Caco-2 (cell line): ENCODE data around the gene CLIC3. TPM values are rescaled to one million over a fixed set of nuclear protein-coding genes. Genes with fewer than 3 reads are reported as not detected.

Source experiments
- BruUV-seq: library from RNA; stranded (reverse); fragments of 400-500 nt; replicated peaks from 2 replicates; lab custom pipeline; 2021; lab: Mats Ljungman, UMichigan
- CTCF ChIA-PET: fragments of 300-600 bp; sonication (Branson Sonifier 250); formaldehyde crosslinking; loops from one replicate; lab custom pipeline; 2022; ENCODE audit warnings: antibody characterized with exemption; lab: Charles Lee
- POLR2A ChIA-PET: fragments of 300-600 bp; sonication (Branson Sonifier 250); formaldehyde crosslinking; loops from one replicate; lab custom pipeline; 2022; ENCODE audit warnings: antibody characterized with exemption; lab: Charles Lee
- DNase-seq, 2 experiments: peaks; one replicate each; pipeline versions ENCODE4 v3.0.0 to v3.0.0-alpha.2; 2020 to 2022
- H3K27me3 ChIP-seq: replicated peaks from 2 replicates; pipeline ENCODE4 v1.6.0; 2011; ENCODE audit warnings: low read length; ENCODE audit not compliant: control insufficient read depth, insufficient read depth
- H3K36me3 ChIP-seq: 2 replicates; pipeline ENCODE4 v1.5.1; 2011; ENCODE audit warnings: low read length; ENCODE audit not compliant: control insufficient read depth, insufficient read depth
- H3K4me1 ChIP-seq: fragments of 250-450 bp; sonication (Bioruptor Pico); 2 replicates; pipeline ENCODE4 v1.5.1; 2020; ENCODE audit warnings: mild to moderate bottlenecking
- H3K4me3 ChIP-seq: 2 replicates; pipeline ENCODE4 v1.5.1; 2011; ENCODE audit warnings: low read depth, mild to moderate bottlenecking, control low read depth, low read length
- H3K9me3 ChIP-seq: fragments of 250-450 bp; sonication (Bioruptor Pico); 2 replicates; pipeline ENCODE4 v1.5.1; 2020; ENCODE audit warnings: mild to moderate bottlenecking, moderate library complexity
- H3K27ac Mint-ChIP-seq: one replicate; pipeline ENCODE4 v1.8.0; 2022; ENCODE audit warnings: mixed read lengths; ENCODE audit not compliant: unreplicated experiment
- H3K27me3 Mint-ChIP-seq: one replicate; pipeline ENCODE4 v1.8.0; 2022; ENCODE audit warnings: mixed read lengths; ENCODE audit not compliant: insufficient read depth, unreplicated experiment
- H3K36me3 Mint-ChIP-seq: one replicate; pipeline ENCODE4 v1.8.0; 2022; ENCODE audit warnings: mild to moderate bottlenecking, mixed read lengths; ENCODE audit not compliant: insufficient read depth, unreplicated experiment
- H3K4me1 Mint-ChIP-seq: one replicate; pipeline ENCODE4 v1.8.0; 2022; ENCODE audit warnings: low read depth, mixed read lengths; ENCODE audit not compliant: unreplicated experiment
- H3K4me3 Mint-ChIP-seq: one replicate; pipeline ENCODE4 v1.8.0; 2022; ENCODE audit warnings: mild to moderate bottlenecking, moderate library complexity, mixed read lengths; ENCODE audit not compliant: unreplicated experiment
- H3K9me3 Mint-ChIP-seq: one replicate; pipeline ENCODE4 v1.8.0; 2022; ENCODE audit warnings: mixed read lengths; ENCODE audit not compliant: unreplicated experiment
- CTCF ChIP-seq, 2 experiments: fragments of 200-600 bp in 1 of 2; IDR thresholded peaks; 1 replicate in 1 of 2; 2 replicates in 1 of 2; pipeline versions ENCODE4 v1.5.1 to v1.8.0; 2011 to 2022; ENCODE audit warnings: antibody characterized with exemption in 1 of 2, control low read depth in 1 of 2, inconsistent platforms in 1 of 2, low read depth in 1 of 2, low read length in 1 of 2, mild to moderate bottlenecking in 1 of 2, moderate library complexity in 1 of 2; ENCODE audit not compliant: insufficient read depth in 1 of 2, severe bottlenecking in 1 of 2, unreplicated experiment in 1 of 2
- intact Hi-C: fragments of 100-400 bp; cut with micrococcal nuclease; formaldehyde crosslinking; loops from one replicate; pipeline ENCODE4 v1.10.0; 2022; ENCODE audit not compliant: unreplicated experiment
- total RNA-seq: library from RNA; stranded (reverse); gene quantifications from 2 replicates; pipeline ENCODE4 v1.2.3, GENCODE V29; 2022

Gene CLIC3
- total RNA-seq, 1 experiment from 2014 or later: 4.7 TPM

- ChIA-PET POLR2A (no interaction called here), CTCF (interaction anchor here (0.6 kb wide), 6 partner anchors 11 to 622 kb away, joined by 3 to 5 read pairs (median 4); no protein-coding TSS in a partner anchor)
- no peak for TF ChIP-seq CTCF (IDR thresholded peaks at IDR 0.05; ENCODE audit: insufficient read depth in 1 of 2, low read depth in 1 of 2, low read length in 1 of 2, severe bottlenecking in 1 of 2, unreplicated experiment in 1 of 2)
- peaks cover 6% of the 10 kb centered on the region for H3K36me3 Mint-ChIP-seq
- H3K9me3 Mint-ChIP-seq: peaks cover 12% of the 10 kb centered on the region
- DNase-seq: no peak
- H3K4me3 Mint-ChIP-seq: no peak overlapping the region
- BruUV-seq: no TSS peak
- H3K27ac Mint-ChIP-seq: peak overlapping the region; percentile 35
- Histone ChIP-seq H3K9me3 (no peaks in the 10 kb centered on the region), H3K36me3 (no peaks in the 10 kb centered on the region), H3K27me3 (no peaks in the 10 kb centered on the region), H3K4me1 (peaks cover 18% of the 10 kb centered on the region), H3K4me3 (no peak overlapping the region)
- intact Hi-C loops: no loop called here
- no peaks in the 10 kb centered on the region for H3K27me3 Mint-ChIP-seq
- H3K4me1 Mint-ChIP-seq: no peaks in the 10 kb centered on the region
These were observed 36.0 kb downstream of the CLIC3 start for GRCh38 chr9:136960212-136960937.

DNA sequence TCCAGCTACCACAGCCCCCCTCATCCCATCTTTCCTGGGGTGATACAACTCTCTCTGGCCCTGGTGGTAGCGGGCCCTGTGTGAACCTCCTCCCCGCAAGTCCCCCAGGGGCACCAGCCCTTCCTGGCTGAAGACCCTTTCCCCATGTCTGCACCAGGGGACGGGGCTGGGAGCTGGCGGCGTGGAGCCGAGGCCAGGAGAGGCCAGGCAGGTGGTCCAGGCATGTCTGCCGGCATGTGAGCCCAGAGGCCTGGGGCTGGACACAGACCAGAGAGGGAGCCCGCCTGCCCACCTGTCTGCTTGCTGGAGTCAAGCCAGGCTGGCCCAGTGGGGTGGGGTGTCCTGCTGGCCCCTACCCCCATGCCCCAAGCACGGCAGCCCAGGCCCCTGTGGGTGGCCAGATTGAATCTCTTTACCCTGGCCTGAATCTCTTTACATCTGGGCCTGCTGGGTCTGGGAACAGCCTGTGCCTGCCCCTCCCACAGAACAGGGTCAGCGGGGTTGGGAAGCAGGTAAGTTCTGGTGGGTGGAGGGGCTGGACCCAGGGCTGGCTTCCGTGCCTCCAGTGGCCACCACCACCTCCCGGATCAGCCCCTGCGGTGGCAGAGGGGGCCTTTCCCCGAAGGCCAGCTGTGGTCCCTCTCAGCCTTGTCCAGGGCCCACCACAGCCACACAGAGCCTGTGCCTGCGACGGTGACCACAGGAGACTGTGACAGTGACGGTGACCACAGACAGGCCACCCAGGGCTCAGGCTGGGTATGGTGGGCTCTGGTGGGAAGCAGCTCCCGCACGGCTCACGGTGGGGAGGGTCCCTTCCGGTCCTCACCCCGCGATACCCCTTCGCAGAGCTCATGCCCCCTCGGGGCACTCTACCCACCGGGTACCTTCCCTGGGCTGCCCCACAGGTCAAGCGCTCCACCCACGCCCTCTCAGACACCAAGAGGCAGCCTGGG is 37.2 kb downstream of the CLIC3 start:
- Histone ChIP-seq H3K36me3 (no peaks in the 10 kb centered on the region), H3K4me1 (peaks cover 11% of the 10 kb centered on the region), H3K27me3 (no peaks in the 10 kb centered on the region), H3K4me3 (no peak overlapping the region), H3K9me3 (no peaks in the 10 kb centered on the region)
- POLR2A ChIA-PET: no interaction called here
- peaks cover 6% of the 10 kb centered on the region for H3K36me3 Mint-ChIP-seq
- H3K4me1 Mint-ChIP-seq: no peaks in the 10 kb centered on the region
- H3K27ac Mint-ChIP-seq: peak overlapping the region; percentile 35
- no TSS peak for BruUV-seq
- H3K9me3 Mint-ChIP-seq: peaks cover 12% of the 10 kb centered on the region
- H3K4me3 Mint-ChIP-seq: no peak overlapping the region
- TF ChIP-seq CTCF (IDR thresholded peaks at IDR 0.05; ENCODE audit: insufficient read depth in 1 of 2, low read depth in 1 of 2, low read length in 1 of 2, severe bottlenecking in 1 of 2, unreplicated experiment in 1 of 2): no peak
- DNase-seq: no peak
- no peaks in the 10 kb centered on the region for H3K27me3 Mint-ChIP-seq
- CTCF ChIA-PET: interaction anchor here (0.6 kb wide), 3 partner anchors 11 to 623 kb away, joined by 3 to 5 read pairs (median 4); no protein-coding TSS in a partner anchor
- intact Hi-C loops: no loop called here

- Histone ChIP-seq H3K4me3 (no peak overlapping the region), H3K4me1 (peaks cover 8% of the 10 kb centered on the region), H3K27me3 (no peaks in the 10 kb centered on the region), H3K9me3 (no peaks in the 10 kb centered on the region), H3K36me3 (no peaks in the 10 kb centered on the region)
- no peaks in the 10 kb centered on the region for H3K27me3 Mint-ChIP-seq
- no TSS peak for BruUV-seq
- no peaks in the 10 kb centered on the region for H3K4me1 Mint-ChIP-seq
- H3K9me3 Mint-ChIP-seq: peaks cover 12% of the 10 kb centered on the region
- no peak overlapping the region for H3K4me3 Mint-ChIP-seq
- H3K36me3 Mint-ChIP-seq: peaks cover 6% of the 10 kb centered on the region
- no peak for TF ChIP-seq CTCF (IDR thresholded peaks at IDR 0.05; ENCODE audit: insufficient read depth in 1 of 2, low read depth in 1 of 2, low read length in 1 of 2, severe bottlenecking in 1 of 2, unreplicated experiment in 1 of 2)
- ChIA-PET POLR2A (no interaction called here), CTCF (no interaction called here)
- intact Hi-C loops: no loop called here
- H3K27ac Mint-ChIP-seq: no peak overlapping the region
- no peak for DNase-seq
These were observed 37.9 kb downstream of the CLIC3 start for GRCh38 chr9:136958473-136958872.
